Measurements from ENCODE around the gene TMTC2.

GRCh38 chr12:82832096-82832495, 145.4 kb downstream of the TMTC2 start:
- TF ChIP-seq ZNF24 (tag by site-specific recombination; IDR thresholded peaks at IDR 0.05): no peak
- TF ChIP-seq YY1 (tag by site-specific recombination; IDR thresholded peaks at IDR 0.05): no peak
- no peak for TF ChIP-seq ZNF623 (tag by site-specific recombination; IDR thresholded peaks at IDR 0.05)
- TF ChIP-seq, protein P1, sequence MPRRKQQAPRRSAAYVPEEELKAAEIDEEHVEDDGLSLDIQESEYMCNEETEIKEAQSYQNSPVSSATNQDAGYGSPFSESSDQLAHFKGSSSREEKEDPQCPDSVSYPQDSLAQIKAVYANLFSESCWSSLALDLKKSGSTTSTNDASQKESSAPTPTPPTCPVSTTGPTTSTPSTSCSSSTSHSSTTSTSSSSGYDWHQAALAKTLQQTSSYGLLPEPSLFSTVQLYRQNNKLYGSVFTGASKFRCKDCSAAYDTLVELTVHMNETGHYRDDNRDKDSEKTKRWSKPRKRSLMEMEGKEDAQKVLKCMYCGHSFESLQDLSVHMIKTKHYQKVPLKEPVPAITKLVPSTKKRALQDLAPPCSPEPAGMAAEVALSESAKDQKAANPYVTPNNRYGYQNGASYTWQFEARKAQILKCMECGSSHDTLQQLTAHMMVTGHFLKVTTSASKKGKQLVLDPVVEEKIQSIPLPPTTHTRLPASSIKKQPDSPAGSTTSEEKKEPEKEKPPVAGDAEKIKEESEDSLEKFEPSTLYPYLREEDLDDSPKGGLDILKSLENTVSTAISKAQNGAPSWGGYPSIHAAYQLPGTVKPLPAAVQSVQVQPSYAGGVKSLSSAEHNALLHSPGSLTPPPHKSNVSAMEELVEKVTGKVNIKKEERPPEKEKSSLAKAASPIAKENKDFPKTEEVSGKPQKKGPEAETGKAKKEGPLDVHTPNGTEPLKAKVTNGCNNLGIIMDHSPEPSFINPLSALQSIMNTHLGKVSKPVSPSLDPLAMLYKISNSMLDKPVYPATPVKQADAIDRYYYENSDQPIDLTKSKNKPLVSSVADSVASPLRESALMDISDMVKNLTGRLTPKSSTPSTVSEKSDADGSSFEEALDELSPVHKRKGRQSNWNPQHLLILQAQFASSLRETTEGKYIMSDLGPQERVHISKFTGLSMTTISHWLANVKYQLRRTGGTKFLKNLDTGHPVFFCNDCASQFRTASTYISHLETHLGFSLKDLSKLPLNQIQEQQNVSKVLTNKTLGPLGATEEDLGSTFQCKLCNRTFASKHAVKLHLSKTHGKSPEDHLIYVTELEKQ (tag by site-specific recombination; IDR thresholded peaks at IDR 0.05; ENCODE audit: borderline replicate concordance): no peak
- no peak for TF ChIP-seq CTCF (tag by site-specific recombination; IDR thresholded peaks at IDR 0.05)
- TF ChIP-seq ZNF549 (tag by site-specific recombination; IDR thresholded peaks at IDR 0.05): no peak
- TF ChIP-seq, protein P2, sequence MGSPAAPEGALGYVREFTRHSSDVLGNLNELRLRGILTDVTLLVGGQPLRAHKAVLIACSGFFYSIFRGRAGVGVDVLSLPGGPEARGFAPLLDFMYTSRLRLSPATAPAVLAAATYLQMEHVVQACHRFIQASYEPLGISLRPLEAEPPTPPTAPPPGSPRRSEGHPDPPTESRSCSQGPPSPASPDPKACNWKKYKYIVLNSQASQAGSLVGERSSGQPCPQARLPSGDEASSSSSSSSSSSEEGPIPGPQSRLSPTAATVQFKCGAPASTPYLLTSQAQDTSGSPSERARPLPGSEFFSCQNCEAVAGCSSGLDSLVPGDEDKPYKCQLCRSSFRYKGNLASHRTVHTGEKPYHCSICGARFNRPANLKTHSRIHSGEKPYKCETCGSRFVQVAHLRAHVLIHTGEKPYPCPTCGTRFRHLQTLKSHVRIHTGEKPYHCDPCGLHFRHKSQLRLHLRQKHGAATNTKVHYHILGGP (tag by site-specific recombination; IDR thresholded peaks at IDR 0.05): no peak
- no peak for TF ChIP-seq ZNF121 (tag by site-specific recombination; IDR thresholded peaks at IDR 0.05)
